NK-92 (cell line): ENCODE data around the gene ARID5B.
"Not testable (repeated sequence)": the region's sequence is repeated elsewhere in the genome, so short reads cannot be mapped to it uniquely, and the experiment has no call there.

ENCODE experiments used
- DNase-seq: peaks from one replicate; lab custom pipeline; 2025; ENCODE audit not compliant: unreplicated experiment; lab: John Stamatoyannopoulos, UW

ARID5B gene

GRCh38 chr10:61961278-61961677 is 59.8 kb downstream of the ARID5B start:
- no peak for DNase-seq

GRCh38 chr10:61962971-61963370 is 61.5 kb downstream of the ARID5B start:
- DNase-seq, result no peak

- no peak for DNase-seq
Observed at GRCh38 chr10:61963669-61964058, 62.2 kb downstream of the ARID5B start.

- DNase-seq, result no peak
Observed at GRCh38 chr10:61964059-61964709, 62.7 kb downstream of the ARID5B start.

GRCh38 chr10:61964949-61965702 is 63.6 kb downstream of the ARID5B start:
- no peak for DNase-seq

GRCh38 chr10:61965703-61966395 is 64.3 kb downstream of the ARID5B start:
- no peak for DNase-seq

- no peak for DNase-seq
Observed at GRCh38 chr10:61967298-61967697, 65.8 kb downstream of the ARID5B start.

- no peak for DNase-seq
Observed at GRCh38 chr10:61970182-61971002, 68.9 kb downstream of the ARID5B start.

GRCh38 chr10:61971003-61971325 is 69.5 kb downstream of the ARID5B start:
- no peak for DNase-seq

GRCh38 chr10:61973169-61973568 is 71.7 kb downstream of the ARID5B start:
- DNase-seq, result no peak

- no peak for DNase-seq
Observed at GRCh38 chr10:61973906-61974305, 72.4 kb downstream of the ARID5B start.

GRCh38 chr10:61974601-61975390 is 73.3 kb downstream of the ARID5B start:
- no peak for DNase-seq

GRCh38 chr10:61975391-61975932 is 74.0 kb downstream of the ARID5B start:
- DNase-seq, result no peak

GRCh38 chr10:61976951-61977721 is 75.6 kb downstream of the ARID5B start:
- not testable (repeated sequence) for DNase-seq

- no peak for DNase-seq
Observed at GRCh38 chr10:61978965-61979364, 77.5 kb downstream of the ARID5B start.

- no peak for DNase-seq
Observed at GRCh38 chr10:61981460-61981859, 80.0 kb downstream of the ARID5B start.

GRCh38 chr10:61983255-61983654 is 81.8 kb downstream of the ARID5B start:
- DNase-seq, result no peak

- no peak for DNase-seq
Observed at GRCh38 chr10:61984803-61985418, 83.4 kb downstream of the ARID5B start.

GRCh38 chr10:61985715-61986114 is 84.2 kb downstream of the ARID5B start:
- no peak for DNase-seq
